HepG2 (cell line): ENCODE measurements around the gene NUP62.

Experiments used
- CTCF ChIP-seq: sonication (generic); formaldehyde crosslinking; IDR thresholded peaks from 2 replicates; pipeline ENCODE4 v1.5.0; 2020; ENCODE audit warnings: mild to moderate bottlenecking, missing genetic modification reagents, moderate library complexity
- HMGXB3 ChIP-seq: sonication (generic); formaldehyde crosslinking; IDR thresholded peaks from 2 replicates; pipeline ENCODE4 v1.4.0; 2020; ENCODE audit warnings: missing genetic modification reagents, borderline replicate concordance
- JUN ChIP-seq: sonication (generic); formaldehyde crosslinking; IDR thresholded peaks from 2 replicates; pipeline ENCODE4 v1.4.0; 2020; ENCODE audit warnings: mild to moderate bottlenecking, missing genetic modification reagents
- KLF11 ChIP-seq: IDR thresholded peaks from 2 replicates; pipeline ENCODE4 v1.6.1; 2016; ENCODE audit warnings: missing compliant biosample characterization
- MNT ChIP-seq: fragments of 450-650 bp; IDR thresholded peaks from 2 replicates; pipeline ENCODE4 v1.6.1; 2016
- PRDM10 ChIP-seq: sonication (generic); formaldehyde crosslinking; IDR thresholded peaks from 2 replicates; pipeline ENCODE4 v1.4.0; 2020; ENCODE audit warnings: low read depth, missing genetic modification reagents
- SP1 ChIP-seq, 2 experiments: fragments of 450-650 bp in 1 of 2; sonication (generic) in 1 of 2; formaldehyde crosslinking in 1 of 2; IDR thresholded peaks; 2 replicates each; pipeline versions ENCODE4 v1.4.0 to v1.6.1; 2016 to 2020; ENCODE audit warnings: missing genetic modification reagents in 1 of 2
- ZNF18 ChIP-seq: sonication (generic); formaldehyde crosslinking; IDR thresholded peaks from 2 replicates; pipeline ENCODE4 v1.8.0; 2022; ENCODE audit warnings: mild to moderate bottlenecking, missing genetic modification reagents; ENCODE audit not compliant: insufficient replicate concordance
- ZNF512 ChIP-seq: sonication (generic); formaldehyde crosslinking; IDR thresholded peaks from 2 replicates; pipeline ENCODE4 v1.4.0; 2020; ENCODE audit warnings: mild to moderate bottlenecking, missing genetic modification reagents
- ZNF512B ChIP-seq: sonication (generic); formaldehyde crosslinking; IDR thresholded peaks from 2 replicates; pipeline ENCODE4 v1.5.1; 2020; ENCODE audit warnings: missing genetic modification reagents, mild to moderate bottlenecking, borderline replicate concordance

- TF ChIP-seq ZNF512B (CRISPR knock-in tag): no peak
- no peak for TF ChIP-seq KLF11
- TF ChIP-seq HMGXB3 (CRISPR knock-in tag): no peak
- TF ChIP-seq PRDM10: no peak
- no peak for TF ChIP-seq ZNF512 (CRISPR knock-in tag)
- no peak for TF ChIP-seq JUN
- TF ChIP-seq CTCF (CRISPR knock-in tag): no peak
- no peak for TF ChIP-seq SP1 (IDR thresholded peaks at IDR 0.05)
- TF ChIP-seq SP1 (CRISPR knock-in tag; IDR thresholded peaks at IDR 0.05): no peak
- no peak for TF ChIP-seq MNT
- no peak for TF ChIP-seq ZNF18 (CRISPR knock-in tag)
Observed at GRCh38 chr19:49882643-49883042, 46.7 kb downstream of the NUP62 start.
